GM18498 (cell line): ENCODE measurements around the gene KCNQ5.
A peak's percentile ranks its signal among the peaks of the same experiment; 100 is the strongest.

Experiments
- ATAC-seq: cut with Tn5 transposase; IDR thresholded peaks from one replicate; pipeline ENCODE4 v1.9.1; 2021; ENCODE audit warnings: mild to moderate bottlenecking, moderate library complexity; ENCODE audit not compliant: unreplicated experiment

The KCNQ5 gene

DNA sequence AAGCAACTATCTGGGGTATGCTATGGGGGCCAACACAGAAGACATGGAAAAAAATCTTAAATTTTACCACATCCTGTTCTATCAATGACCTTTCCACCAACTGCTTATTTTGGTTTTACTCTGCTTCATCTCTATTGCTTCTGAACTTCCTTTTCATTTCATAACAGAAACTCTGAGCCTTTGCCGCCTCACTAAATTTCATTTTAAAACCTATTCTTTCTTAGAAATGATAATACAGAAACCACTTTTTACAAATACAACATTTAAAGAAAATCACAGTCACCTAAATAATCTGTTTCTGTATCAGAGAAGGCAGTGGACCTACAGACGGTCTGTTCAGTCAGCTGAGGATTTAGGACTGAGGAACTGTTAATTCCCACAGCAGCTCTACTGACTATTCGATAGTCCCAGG, 117.5 kb downstream of the KCNQ5 start:
- ATAC-seq, result peak; percentile 57

DNA sequence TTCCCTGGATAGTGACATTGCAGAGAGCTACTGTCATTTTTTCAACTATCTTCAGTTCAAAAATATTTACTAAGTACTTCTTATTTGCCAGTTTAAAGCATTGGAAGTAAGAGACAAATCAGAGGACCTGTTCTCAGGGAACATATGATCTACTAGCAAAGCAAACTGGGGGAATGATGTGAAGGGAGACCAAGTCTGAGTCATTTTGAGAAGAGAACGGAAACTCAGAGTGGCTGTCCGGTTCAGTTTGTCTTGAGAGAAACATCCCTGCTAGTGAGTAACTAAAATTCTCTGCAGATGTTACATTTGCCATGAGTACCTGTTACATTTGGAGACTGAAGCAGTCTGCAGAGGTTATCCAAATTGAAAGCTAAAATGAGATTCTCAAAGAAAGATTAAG, 118.3 kb downstream of the KCNQ5 start:
- peak; percentile 88 for ATAC-seq

- no peak for ATAC-seq
Observed at GRCh38 chr6:72741083-72741482, 119.2 kb downstream of the KCNQ5 start.

DNA sequence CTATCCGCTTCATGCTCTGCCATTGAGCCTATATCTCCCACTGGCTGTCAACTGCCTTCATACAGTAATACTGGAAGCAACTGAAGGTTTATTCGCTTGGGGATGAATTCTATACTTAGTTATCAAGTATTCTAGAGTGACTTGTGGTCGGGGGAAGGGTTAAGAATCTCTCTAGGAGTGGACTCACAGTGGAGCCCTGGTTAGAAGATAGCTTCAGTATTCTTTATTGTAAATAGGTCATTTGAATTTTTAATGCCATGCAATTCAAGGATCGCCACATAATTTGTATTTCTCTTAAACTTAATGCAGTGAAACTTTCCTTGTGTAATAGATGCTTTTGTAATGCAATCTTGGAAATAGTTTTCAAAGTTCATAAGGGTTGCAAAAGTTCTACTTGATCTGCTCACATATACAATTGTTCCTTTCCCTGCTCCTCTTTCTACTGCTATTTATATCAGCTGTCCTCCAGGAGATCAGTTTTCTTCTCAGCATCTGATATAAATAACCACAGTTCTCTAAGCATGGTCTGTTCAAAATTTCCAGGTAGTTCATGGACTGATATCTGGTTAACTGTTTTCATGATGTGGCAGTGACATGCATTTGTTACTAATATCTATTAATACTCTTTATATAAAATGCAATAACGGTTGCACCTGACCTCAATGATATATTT, 120.3 kb downstream of the KCNQ5 start:
- no peak for ATAC-seq

GRCh38 chr6:72746276-72746675, 124.4 kb downstream of the KCNQ5 start:
- ATAC-seq, result no peak

- no peak for ATAC-seq
Observed at GRCh38 chr6:72748759-72749158, 126.9 kb downstream of the KCNQ5 start.

- ATAC-seq, result no peak
Observed at GRCh38 chr6:72755752-72756151, 133.9 kb downstream of the KCNQ5 start.

GRCh38 chr6:72757048-72757447, 135.2 kb downstream of the KCNQ5 start:
- no peak for ATAC-seq

DNA sequence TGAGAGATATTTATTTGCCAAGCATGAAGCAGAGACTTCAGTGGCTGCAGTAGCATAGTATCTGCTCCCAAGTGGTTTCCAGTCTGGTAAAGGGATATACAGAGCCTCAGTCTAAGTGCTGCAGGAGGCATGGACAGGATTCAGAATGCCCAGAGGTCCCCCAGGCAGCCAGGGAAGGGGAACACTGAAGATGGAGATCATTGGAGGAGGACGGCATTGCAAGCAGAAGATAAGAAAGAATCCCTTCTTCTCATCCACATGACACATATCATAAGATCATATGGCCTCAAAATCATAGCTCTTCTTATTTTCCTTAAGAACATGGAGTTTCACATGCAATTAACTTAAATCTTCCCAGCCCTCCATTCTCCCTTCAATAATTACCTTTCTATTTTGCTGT, 136.1 kb downstream of the KCNQ5 start:
- no peak for ATAC-seq

- ATAC-seq, result no peak
Observed at GRCh38 chr6:72758901-72759300, 137.0 kb downstream of the KCNQ5 start.

DNA sequence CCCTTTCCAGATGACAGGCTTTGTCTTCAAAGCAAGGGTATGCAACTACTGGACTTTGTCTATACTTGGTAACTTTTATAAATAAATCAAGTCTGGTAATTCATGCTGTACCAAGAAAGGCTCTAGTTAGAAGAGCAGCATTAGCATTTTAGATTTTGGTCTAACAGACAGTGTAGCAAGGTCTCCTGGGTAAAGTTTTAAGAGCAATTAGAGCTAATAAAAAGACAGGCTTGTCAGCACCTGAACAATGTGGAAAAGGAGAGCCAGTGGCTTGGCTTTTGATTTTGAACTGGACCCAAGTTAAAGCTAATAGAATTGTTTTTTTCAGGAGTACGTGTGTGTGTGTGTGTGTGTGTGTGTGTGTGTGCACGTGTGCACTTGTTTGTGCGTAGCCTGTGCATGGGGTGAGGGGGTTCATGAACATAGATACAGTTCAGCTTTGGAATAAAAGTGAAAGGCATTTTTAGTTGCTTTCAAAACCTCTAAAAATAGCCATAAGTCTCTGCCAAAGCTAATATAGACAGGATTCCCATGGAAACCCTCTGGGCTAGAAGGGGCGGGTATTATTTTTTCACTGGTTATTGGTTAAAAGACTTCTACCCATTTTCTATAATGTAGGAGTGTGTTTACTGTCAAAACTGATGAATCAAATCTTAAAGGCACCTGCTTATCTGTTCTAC, 138.4 kb downstream of the KCNQ5 start:
- ATAC-seq, result no peak

- no peak for ATAC-seq
Observed at GRCh38 chr6:72761761-72762160, 139.9 kb downstream of the KCNQ5 start.

- ATAC-seq, result peak; percentile 80
Observed at GRCh38 chr6:72769459-72770125, 147.7 kb downstream of the KCNQ5 start.

DNA sequence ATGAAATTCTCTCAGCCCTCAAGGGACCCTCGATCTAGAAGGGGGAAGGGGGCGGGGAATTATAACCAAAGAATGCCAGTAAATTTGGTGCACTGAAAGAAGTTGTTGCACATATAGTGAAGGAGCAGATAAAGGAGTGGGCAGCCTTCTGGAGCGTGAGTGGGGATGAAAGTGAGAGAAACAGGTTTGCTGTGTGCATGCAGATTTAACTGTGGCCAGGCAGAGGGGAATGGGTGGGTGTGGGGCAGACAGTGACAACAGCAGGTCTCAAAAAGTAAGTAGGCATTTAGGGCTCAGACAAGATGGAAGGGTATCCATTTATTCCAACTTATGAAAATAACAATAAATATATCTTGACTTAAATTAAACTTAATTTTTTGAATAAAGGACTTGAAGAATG, 149.1 kb downstream of the KCNQ5 start:
- peak; percentile 69 for ATAC-seq

- no peak for ATAC-seq
Observed at GRCh38 chr6:72776456-72776855, 154.6 kb downstream of the KCNQ5 start.

GRCh38 chr6:72781624-72782023, 159.8 kb downstream of the KCNQ5 start:
- ATAC-seq, result no peak

- ATAC-seq, result no peak
Observed at GRCh38 chr6:72783035-72783434, 161.2 kb downstream of the KCNQ5 start.

GRCh38 chr6:72783666-72784065, 161.8 kb downstream of the KCNQ5 start:
- no peak for ATAC-seq

DNA sequence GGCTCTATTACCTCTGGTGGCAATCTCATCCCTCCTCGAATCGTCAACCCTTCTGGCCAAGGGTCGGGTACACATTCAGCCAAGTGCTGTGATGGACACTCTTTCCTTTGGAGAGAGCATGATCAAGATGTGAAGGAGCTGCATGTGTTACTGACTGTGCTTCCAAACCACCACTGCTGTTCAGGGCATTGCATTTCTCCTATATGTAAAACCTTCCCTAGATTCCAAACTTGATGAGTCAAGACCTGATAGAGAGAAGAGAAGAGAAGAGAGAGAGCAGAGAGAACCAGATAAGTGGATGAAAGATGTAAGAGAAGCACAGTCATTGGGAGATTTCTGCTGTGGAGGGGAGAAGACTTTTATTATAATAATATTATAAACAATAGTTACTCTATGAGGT, 162.2 kb downstream of the KCNQ5 start:
- no peak for ATAC-seq

- no peak for ATAC-seq
Observed at GRCh38 chr6:72784581-72784980, 162.7 kb downstream of the KCNQ5 start.

DNA sequence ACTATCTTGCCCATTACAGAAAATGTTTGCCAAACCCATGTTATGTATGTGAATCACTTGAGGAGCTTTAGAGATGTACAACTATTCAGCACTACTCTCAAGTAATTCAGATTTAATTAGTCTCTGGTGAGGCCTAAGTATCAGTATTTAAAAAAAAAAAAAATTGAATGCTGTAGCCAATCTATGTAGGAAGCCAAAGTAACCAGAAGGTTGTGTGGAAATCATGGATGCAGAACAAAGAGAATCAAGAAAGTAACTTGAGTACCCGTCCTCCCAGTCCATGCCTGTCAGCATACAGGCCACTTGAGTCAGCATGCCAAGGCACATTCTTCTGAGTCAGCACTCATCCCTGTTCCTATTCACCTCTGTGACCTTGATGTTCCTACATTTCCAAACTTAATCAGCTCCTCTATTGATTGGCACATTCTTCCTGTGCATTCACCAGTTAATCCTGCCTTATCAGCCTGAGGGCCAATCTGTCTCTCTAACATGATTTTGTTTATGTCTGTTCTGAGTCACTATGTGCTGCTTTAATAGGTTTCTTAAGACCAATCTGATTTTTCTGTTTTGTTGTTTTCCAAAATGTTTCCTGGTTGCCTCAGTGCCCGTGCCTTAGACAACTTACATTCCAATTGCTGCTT, 165.6 kb downstream of the KCNQ5 start:
- ATAC-seq, result no peak

GRCh38 chr6:72788188-72788587, 166.3 kb downstream of the KCNQ5 start:
- ATAC-seq, result no peak
